Fibroblast of lung (primary cell): ENCODE results near the gene MYOZ2. TPM values are rescaled to one million over a fixed set of nuclear protein-coding genes. Genes with fewer than 3 reads are reported as not detected.

ENCODE experiments used
- DNase-seq, 2 donors: peaks; one replicate each; pipeline versions ENCODE4 v3.0.0 to v3.0.0-alpha.2; 2010; ENCODE audit warnings: low read depth in 2 of 2
- H2AFZ ChIP-seq: 2 replicates; pipeline ENCODE4 v1.5.1; 2012; ENCODE audit warnings: low read length, control low read depth, inconsistent platforms
- H3K27ac ChIP-seq: 2 replicates; pipeline ENCODE4 v1.5.1; 2011; ENCODE audit warnings: low read length, control low read depth; ENCODE audit not compliant: insufficient read depth
- H3K27me3 ChIP-seq: 2 replicates; pipeline ENCODE4 v1.5.1; 2011; ENCODE audit warnings: mild to moderate bottlenecking, low read length; ENCODE audit not compliant: control insufficient read depth, insufficient read depth
- H3K36me3 ChIP-seq: 2 replicates; pipeline ENCODE4 v1.5.1; 2011; ENCODE audit warnings: low read length; ENCODE audit not compliant: control insufficient read depth, insufficient read depth
- H3K4me1 ChIP-seq: 2 replicates; pipeline ENCODE4 v1.5.1; 2011; ENCODE audit warnings: low read length; ENCODE audit not compliant: control insufficient read depth, insufficient read depth; ENCODE audit errors: extremely low read depth
- H3K4me2 ChIP-seq: 2 replicates; pipeline ENCODE4 v1.5.1; 2011; ENCODE audit warnings: low read length, control low read depth; ENCODE audit not compliant: insufficient read depth; ENCODE audit errors: extremely low read depth
- H3K4me3 ChIP-seq, 4 experiments: fragments of 200-600 bp in 1 of 4; sonication (generic) in 1 of 4; replicated peaks in 1 of 4; 2 replicates each; pipeline ENCODE4 v1.5.1; 2011 to 2016; ENCODE audit warnings: low read length in 4 of 4, low read depth in 3 of 4, mild to moderate bottlenecking in 3 of 4, control low read depth in 2 of 4, inconsistent platforms in 1 of 4, mixed read lengths in 1 of 4; ENCODE audit not compliant: insufficient read depth in 1 of 4; ENCODE audit errors: control extremely low read depth in 1 of 4
- H3K79me2 ChIP-seq: 2 replicates; pipeline ENCODE4 v1.5.1; 2012; ENCODE audit warnings: mild to moderate bottlenecking, low read length, inconsistent platforms; ENCODE audit not compliant: control insufficient read depth, insufficient read depth
- H3K9ac ChIP-seq: 2 replicates; pipeline ENCODE4 v1.5.1; 2011; ENCODE audit warnings: mild to moderate bottlenecking, low read length, control low read depth; ENCODE audit not compliant: insufficient read depth
- H3K9me3 ChIP-seq: 2 replicates; pipeline ENCODE4 v1.5.1; 2012; ENCODE audit warnings: low read depth, low read length; ENCODE audit not compliant: control insufficient read depth, insufficient read depth
- H4K20me1 ChIP-seq: 2 replicates; pipeline ENCODE4 v1.5.1; 2011; ENCODE audit warnings: low read length; ENCODE audit not compliant: control insufficient read depth, insufficient read depth; ENCODE audit errors: extremely low read depth
- EZH2 ChIP-seq: IDR thresholded peaks from 2 replicates; pipeline ENCODE4 v1.5.1; 2012; ENCODE audit warnings: low read length, control low read depth, mild to moderate bottlenecking; ENCODE audit errors: missing control alignments
- polyA plus RNA-seq, 2 donors: library from polyadenylated mRNA; depleted of rRNA in 1 of 2; stranded (reverse) in 1 of 2; unstranded in 1 of 2; fragments of >200 nt; gene quantifications; 2 replicates each; pipeline ENCODE4 v1.2.1, GENCODE V29; 2011 to 2012; ENCODE audit warnings: missing spikeins in 1 of 2
- total RNA-seq: library from RNA; depleted of rRNA; stranded (reverse); fragments of >200 nt; gene quantifications from 2 replicates; pipeline ENCODE4 v1.2.1, GENCODE V29; 2014
- TF ChIP-seq, protein P1 (sequence below), 2 donors: IDR thresholded peaks in 1 of 2; conservative IDR thresholded peaks in 1 of 2; 1 replicate in 1 of 2; 2 replicates in 1 of 2; pipeline ENCODE4 v1.5.1; 2011 to 2012; ENCODE audit warnings: low read length in 2 of 2, control low read depth in 1 of 2, inconsistent platforms in 1 of 2, low read depth in 1 of 2, mild to moderate bottlenecking in 1 of 2

Gene MYOZ2
- total and polyA plus RNA-seq, 2 donors (not counting 1 experiment from before 2014, with no cell fraction given): 0.17 to 0.59 TPM

GRCh38 chr4:119116021-119116420, 19.6 kb upstream of the MYOZ2 start:
- Histone ChIP-seq H3K79me2 (no peaks in the 10 kb centered on the region), H3K4me1 (peaks cover 2% of the 10 kb centered on the region), H3K4me2 (no peak overlapping the region), H3K36me3 (no peaks in the 10 kb centered on the region), H3K9ac (no peak overlapping the region), H4K20me1 (no peaks in the 10 kb centered on the region), H3K27ac (no peak overlapping the region), H3K27me3 (no peaks in the 10 kb centered on the region), H3K4me3 (no peak overlapping the region), H2AFZ (no peak overlapping the region), H3K9me3 (no peaks in the 10 kb centered on the region)
- DNase-seq: no peak
- TF ChIP-seq EZH2: no peak
- TF ChIP-seq, protein P1, sequence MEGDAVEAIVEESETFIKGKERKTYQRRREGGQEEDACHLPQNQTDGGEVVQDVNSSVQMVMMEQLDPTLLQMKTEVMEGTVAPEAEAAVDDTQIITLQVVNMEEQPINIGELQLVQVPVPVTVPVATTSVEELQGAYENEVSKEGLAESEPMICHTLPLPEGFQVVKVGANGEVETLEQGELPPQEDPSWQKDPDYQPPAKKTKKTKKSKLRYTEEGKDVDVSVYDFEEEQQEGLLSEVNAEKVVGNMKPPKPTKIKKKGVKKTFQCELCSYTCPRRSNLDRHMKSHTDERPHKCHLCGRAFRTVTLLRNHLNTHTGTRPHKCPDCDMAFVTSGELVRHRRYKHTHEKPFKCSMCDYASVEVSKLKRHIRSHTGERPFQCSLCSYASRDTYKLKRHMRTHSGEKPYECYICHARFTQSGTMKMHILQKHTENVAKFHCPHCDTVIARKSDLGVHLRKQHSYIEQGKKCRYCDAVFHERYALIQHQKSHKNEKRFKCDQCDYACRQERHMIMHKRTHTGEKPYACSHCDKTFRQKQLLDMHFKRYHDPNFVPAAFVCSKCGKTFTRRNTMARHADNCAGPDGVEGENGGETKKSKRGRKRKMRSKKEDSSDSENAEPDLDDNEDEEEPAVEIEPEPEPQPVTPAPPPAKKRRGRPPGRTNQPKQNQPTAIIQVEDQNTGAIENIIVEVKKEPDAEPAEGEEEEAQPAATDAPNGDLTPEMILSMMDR (conservative IDR thresholded peaks at IDR 0.05 in 1 of 2, IDR thresholded peaks at IDR 0.05 in 1 of 2; ENCODE audit: low read depth in 1 of 2, low read length in 2 of 2): no peak

GRCh38 chr4:119116925-119117900, 18.4 kb upstream of the MYOZ2 start:
- Histone ChIP-seq H3K36me3 (no peaks in the 10 kb centered on the region), H3K9ac (no peak overlapping the region), H3K4me2 (peak overlapping the region; percentile 58), H3K4me3 (no peak overlapping the region), H3K27me3 (no peaks in the 10 kb centered on the region), H2AFZ (peak overlapping the region; percentile 75), H3K27ac (no peak overlapping the region), H3K9me3 (no peaks in the 10 kb centered on the region), H3K79me2 (no peaks in the 10 kb centered on the region), H4K20me1 (no peaks in the 10 kb centered on the region), H3K4me1 (peaks cover 2% of the 10 kb centered on the region)
- TF ChIP-seq, protein P1 (conservative IDR thresholded peaks at IDR 0.05 in 1 of 2, IDR thresholded peaks at IDR 0.05 in 1 of 2; ENCODE audit: low read depth in 1 of 2, low read length in 2 of 2): no peak
- no peak for TF ChIP-seq EZH2
- DNase-seq: no peak

- H3K9ac ChIP-seq: no peak overlapping the region
- no peaks in the 10 kb centered on the region for H3K36me3 ChIP-seq
- TF ChIP-seq, protein P1 (conservative IDR thresholded peaks at IDR 0.05 in 1 of 2, IDR thresholded peaks at IDR 0.05 in 1 of 2; ENCODE audit: low read depth in 1 of 2, low read length in 2 of 2): no peak
- no peak for TF ChIP-seq EZH2
- no peaks in the 10 kb centered on the region for H3K4me1 ChIP-seq
- peak overlapping the region; percentile 36 for H2AFZ ChIP-seq
- peak in 1 of 2 donors; percentile 35 for DNase-seq
- H3K27ac ChIP-seq: no peak overlapping the region
- H3K79me2 ChIP-seq: no peaks in the 10 kb centered on the region
- H3K4me3 ChIP-seq: no peak overlapping the region
- H3K4me2 ChIP-seq: no peak overlapping the region
- no peaks in the 10 kb centered on the region for H3K27me3 ChIP-seq
- no peaks in the 10 kb centered on the region for H3K9me3 ChIP-seq
- H4K20me1 ChIP-seq: no peaks in the 10 kb centered on the region
These were observed 17.2 kb upstream of the MYOZ2 start for GRCh38 chr4:119118397-119118796.
